CD4-positive, alpha-beta T cell treated with Interleukin-4 for 4 hours (primary cell): ENCODE measurements around the gene GALNT5.
"Not testable (repeated sequence)": the region's sequence is repeated elsewhere in the genome, so short reads cannot be mapped to it uniquely, and the experiment has no call there.

ENCODE experiments used
- DNase-seq: peaks from one replicate; pipeline ENCODE4 v3.0.0-alpha.2; 2020

Gene GALNT5, protein sequence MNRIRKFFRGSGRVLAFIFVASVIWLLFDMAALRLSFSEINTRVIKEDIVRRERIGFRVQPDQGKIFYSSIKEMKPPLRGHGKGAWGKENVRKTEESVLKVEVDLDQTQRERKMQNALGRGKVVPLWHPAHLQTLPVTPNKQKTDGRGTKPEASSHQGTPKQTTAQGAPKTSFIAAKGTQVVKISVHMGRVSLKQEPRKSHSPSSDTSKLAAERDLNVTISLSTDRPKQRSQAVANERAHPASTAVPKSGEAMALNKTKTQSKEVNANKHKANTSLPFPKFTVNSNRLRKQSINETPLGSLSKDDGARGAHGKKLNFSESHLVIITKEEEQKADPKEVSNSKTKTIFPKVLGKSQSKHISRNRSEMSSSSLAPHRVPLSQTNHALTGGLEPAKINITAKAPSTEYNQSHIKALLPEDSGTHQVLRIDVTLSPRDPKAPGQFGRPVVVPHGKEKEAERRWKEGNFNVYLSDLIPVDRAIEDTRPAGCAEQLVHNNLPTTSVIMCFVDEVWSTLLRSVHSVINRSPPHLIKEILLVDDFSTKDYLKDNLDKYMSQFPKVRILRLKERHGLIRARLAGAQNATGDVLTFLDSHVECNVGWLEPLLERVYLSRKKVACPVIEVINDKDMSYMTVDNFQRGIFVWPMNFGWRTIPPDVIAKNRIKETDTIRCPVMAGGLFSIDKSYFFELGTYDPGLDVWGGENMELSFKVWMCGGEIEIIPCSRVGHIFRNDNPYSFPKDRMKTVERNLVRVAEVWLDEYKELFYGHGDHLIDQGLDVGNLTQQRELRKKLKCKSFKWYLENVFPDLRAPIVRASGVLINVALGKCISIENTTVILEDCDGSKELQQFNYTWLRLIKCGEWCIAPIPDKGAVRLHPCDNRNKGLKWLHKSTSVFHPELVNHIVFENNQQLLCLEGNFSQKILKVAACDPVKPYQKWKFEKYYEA

DNA sequence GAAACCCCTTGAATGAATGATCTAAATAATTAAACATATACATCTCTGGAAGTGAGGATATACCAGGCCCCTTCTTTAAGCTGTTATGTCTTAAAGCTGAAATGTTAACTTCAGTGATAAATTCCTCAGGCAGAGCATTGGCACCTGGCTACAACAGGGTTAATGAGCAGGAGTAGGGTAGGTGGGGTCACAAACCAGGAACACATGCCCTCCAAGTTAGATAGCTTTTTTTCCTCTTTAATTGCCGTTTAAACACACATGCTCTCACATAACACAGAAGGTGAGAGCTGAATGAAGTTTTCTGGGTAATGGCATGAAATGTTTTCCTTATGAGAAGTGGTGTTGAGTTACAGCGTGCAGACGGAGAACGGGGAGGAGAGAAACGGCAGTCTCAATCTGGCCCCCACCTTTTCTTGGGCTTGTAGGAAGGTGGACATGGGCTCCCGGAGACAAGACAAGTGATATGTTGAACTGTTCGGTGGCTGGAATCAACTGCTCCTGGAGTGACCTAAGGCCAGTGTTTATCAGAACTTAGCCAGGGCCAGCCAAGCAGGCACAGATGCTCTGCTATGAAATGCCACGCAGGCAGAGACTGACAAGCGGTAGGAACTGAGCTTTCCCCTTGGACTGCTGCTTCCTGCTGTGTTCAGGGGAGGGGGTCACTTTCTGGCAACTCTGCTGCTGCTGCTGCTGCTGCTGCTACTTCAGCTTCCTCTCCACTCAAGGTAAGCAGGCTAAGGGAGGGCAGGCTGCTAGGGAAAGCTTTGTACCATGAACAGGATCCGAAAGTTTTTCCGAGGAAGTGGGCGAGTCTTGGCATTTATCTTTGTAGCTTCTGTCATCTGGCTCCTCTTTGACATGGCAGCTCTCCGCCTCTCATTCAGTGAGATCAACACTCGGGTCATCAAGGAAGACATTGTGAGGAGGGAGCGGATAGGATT is at the start of gene GALNT5:
TSS of gene GALNT5 (plus strand) at position 394 of the 941 bp plus-strand sequence. CDS start at position 772, 378 bp downstream.
- DNase-seq = no peak

GRCh38 chr2:157216286-157216965 is 41.1 kb upstream of the GALNT5 start:
- no peak for DNase-seq

- DNase-seq = no peak
Measured at GRCh38 chr2:157217409-157217808, 40.1 kb upstream of the GALNT5 start.

- DNase-seq = no peak
Measured at GRCh38 chr2:157218911-157219310, 38.6 kb upstream of the GALNT5 start.

GRCh38 chr2:157220502-157220901 is 37.0 kb upstream of the GALNT5 start:
- DNase-seq = no peak

DNA sequence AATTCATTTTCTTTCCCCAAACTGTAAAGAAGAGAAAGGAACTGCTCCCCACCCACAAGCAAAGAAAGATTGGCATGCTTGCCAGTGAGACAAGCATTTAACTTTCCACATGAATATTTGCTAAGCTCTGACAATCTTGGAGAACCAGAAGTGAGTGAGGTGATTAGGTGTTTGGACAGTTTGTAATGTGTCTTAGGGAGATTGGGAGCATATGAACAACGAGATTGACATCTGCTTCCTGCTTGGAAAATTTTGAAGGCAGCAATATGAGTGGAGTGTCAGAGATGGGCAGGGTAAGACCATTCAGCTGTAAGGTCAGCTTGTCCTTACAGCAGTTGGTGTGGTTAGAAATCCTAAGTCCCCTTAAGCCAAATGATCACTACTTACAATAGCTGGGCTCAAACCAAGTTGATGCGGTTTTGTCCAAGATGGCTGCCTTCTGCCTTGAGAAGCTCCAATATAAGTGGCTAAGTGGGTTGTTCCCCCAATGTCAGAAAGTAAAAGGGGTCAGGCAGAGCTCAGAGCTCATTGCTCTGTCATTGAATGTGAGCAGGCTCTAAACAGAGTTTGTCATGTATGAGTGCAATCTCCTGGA is 36.0 kb upstream of the GALNT5 start:
- DNase-seq = no peak

- no peak for DNase-seq
Measured at GRCh38 chr2:157223624-157224205, 33.8 kb upstream of the GALNT5 start.

DNA sequence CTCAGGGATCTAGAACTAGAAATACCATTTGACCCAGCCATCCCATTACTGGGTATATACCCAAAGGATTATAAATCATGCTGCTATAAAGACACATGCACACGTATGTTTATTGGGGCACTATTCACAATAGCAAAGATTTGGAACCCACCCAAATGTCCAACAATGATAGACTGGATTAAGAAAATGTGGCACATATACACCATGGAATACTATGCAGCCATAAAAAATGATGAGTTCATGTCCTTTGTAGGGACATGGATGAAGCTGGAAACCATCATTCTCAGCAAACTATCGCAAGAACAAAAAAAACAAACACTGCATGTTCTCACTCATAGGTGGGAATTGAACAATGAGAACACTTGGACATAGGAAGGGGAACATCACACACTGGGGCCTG is 33.1 kb upstream of the GALNT5 start:
- not testable (repeated sequence) for DNase-seq

DNA sequence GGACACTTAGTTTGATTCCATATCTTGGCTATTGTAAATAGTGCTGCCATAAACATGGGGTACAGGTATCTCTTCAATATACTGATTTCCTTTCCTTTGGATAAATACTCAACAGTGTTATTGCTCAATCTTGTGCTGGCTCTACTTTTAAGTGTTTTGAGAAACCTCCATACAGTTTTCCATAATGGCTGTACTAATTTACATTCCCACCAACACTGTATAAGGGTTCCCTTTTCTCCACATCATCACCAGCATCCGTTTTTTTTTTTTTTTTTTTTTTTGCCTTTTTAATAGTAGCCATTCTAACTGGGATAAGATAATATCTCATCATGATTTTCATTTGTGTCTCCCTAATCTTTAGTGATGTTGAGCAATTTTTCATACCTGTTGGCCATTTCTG is 29.9 kb upstream of the GALNT5 start:
- DNase-seq = no peak

GRCh38 chr2:157228946-157229345 is 28.6 kb upstream of the GALNT5 start:
- no peak for DNase-seq

DNA sequence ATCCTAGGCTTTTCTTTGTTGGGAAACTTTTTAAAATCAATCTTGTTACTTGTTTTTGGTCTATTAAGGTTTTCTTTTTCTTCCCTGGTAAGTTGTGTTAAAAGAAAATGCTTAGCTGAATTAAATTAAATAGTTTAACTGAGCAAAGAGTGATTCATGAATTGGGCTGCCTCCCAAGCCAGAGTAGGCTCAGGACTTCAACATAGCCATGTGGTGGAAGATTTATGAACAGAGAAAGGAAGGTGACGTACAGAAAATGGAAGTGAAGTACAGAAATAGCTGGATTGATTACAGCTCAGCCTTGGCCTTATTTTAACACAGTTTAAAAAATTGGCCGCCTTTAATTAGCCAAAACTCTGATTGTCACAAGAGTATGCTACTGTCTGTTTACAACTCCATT is 27.9 kb upstream of the GALNT5 start:
- DNase-seq = no peak

DNA sequence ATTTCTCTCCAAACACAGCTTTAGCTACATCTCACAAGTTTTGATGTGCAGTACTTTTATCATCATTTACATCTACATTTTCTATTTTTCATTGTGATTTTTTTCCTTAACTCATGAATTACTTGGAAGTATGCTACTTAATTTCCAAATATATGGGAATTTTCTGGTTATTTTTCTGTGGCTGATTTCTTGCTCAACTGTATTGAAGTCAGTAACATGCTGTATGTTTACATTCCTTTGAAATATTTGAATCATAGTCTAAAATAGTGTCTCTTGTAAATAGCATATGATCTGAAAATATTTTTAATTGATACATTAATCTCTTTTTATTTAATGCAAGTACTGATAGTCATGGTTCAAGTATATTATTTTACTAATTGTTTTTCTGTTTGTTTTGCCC is 26.0 kb upstream of the GALNT5 start:
- no peak for DNase-seq

GRCh38 chr2:157233506-157233905 is 24.0 kb upstream of the GALNT5 start:
- DNase-seq = no peak

DNA sequence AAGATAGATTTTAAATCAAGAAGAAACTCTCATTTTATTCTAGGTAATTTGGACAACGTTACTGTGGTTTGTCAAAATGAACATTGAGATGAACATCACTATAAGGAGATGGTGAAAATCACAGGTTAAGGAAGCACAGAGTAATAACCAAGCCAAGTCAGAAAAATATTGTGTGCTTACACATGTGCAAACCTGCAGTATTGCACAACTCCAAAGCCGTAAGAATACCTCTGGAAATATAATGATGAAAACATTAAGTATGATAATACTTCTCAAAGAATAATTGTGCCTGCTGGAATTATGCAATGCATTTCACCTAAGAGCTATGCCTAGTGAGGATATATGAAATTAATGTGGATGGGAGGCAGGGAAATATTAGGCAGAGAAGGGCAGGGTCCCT is 21.1 kb upstream of the GALNT5 start:
- no peak for DNase-seq

GRCh38 chr2:157238296-157238695 is 19.2 kb upstream of the GALNT5 start:
- DNase-seq = no peak

DNA sequence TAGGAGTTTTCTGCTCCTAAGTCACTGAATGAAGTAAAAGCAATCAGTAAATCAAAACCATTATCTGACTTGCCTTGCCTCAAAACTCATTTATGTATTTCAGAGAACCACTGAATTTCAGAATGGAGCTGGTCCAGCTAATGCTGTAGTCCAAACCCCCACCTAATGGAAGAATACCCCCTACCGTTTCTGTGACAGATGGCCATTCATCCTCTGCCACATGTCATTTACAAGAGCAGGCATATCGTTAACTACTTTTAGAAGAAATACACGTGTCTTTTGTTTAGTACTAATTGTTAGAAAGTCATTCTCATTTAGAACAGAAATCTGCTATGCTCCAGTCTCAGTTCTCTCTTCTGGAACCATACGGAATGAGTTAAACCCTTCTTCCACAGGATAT is 12.8 kb upstream of the GALNT5 start:
- DNase-seq = no peak

DNA sequence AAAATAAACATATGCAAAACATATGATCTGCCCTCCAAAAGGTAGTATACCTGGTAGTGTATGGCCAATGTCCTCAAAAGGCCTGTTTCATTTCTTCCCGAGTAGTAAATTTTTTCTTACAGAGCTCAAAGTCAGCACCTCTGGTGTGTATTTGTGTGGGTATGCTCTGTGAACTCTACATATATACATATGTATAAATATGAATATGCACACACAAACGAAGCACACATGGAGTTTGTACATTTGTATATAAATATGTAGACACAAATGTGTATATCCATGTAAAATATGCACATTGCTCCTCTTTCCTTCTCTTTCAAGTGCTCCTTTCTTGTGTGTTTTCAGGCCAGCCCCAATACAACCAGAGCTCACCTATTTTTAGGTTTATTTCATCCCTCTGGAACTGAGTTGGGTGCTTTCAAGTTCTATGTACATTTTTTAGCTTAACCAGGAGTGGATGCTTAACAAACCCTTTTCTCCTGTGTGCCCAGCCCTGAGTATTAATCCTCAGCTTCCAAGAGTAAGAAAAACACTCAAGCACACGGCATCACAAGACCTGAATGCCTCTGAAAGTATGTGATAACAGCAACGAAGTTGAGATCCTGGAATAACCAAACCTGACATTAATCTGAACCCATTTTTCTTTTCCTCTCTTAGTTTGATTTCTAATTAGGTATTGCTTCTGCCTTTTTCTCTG is 12.2 kb upstream of the GALNT5 start:
- DNase-seq = no peak

GRCh38 chr2:157245846-157246764 is 11.4 kb upstream of the GALNT5 start:
- no peak for DNase-seq

DNA sequence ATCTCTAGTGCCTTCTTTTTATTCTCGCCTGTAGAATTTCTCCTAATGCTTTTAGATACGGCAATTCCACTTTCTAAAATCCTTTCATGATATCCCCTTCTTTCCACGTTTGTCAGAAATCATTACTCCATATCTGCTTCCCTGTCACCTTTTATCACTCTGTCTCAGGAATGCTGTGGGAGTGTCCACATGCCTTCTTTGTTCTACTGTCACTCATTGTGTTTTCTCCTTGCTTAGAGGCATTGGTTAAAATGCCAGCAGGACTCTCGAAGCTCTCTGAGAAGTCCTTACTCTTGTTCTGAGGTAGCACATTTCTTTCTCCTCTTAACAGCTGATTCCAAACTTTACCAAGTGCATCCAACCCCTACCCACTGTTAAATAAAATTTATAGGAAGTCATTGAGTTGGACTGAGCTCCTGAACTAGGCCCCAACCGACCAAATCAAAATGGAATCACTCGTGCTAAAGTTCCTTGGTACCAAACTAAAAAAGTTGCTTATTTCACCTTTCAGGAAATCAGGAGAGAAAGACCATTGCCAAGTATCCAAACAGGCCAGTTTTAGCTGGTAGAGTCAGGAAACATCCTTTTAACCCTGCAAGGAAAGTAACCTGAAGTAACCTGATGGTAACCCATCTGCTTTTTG is 10.6 kb upstream of the GALNT5 start:
- no peak for DNase-seq
